ENCODE results near the gene RPTOR.

GRCh38 chr17:80782536-80783427, 238.1 kb downstream of the RPTOR start:
- no peak for TF ChIP-seq POLR2AphosphoS5 (IDR thresholded peaks at IDR 0.05; ENCODE audit: borderline replicate concordance, low read depth, low read length)
- TF ChIP-seq EZH2 (IDR thresholded peaks at IDR 0.05), result no peak
